ENCODE data around the gene OLAH. TPM values are rescaled to one million over a fixed set of nuclear protein-coding genes. Genes with fewer than 3 reads are reported as not detected.

Gene OLAH
- total and polyA plus RNA-seq, 2 experiments from 2014 or later = not detected

- Histone ChIP-seq H3K4me3 (no peak overlapping the region), H3K9ac (no peak overlapping the region), H3K36me3 (ENCODE audit: low read depth) (peaks cover 18% of the 10 kb centered on the region), H3K9me2 (ENCODE audit: insufficient read depth) (no peaks in the 10 kb centered on the region), H3K27ac (0 out of 2 replicates have a peak overlapping the region, but pooled peaks have one; percentile 36), H3K4me1 (ENCODE audit: insufficient read depth) (peaks cover 37% of the 10 kb centered on the region), H2AFZ (no peak overlapping the region), H3K4me2 (ENCODE audit: unreplicated experiment) (no peak overlapping the region), H3F3A (ENCODE audit: insufficient read depth) (peaks cover 32% of the 10 kb centered on the region), H3K79me2 (ENCODE audit: insufficient read depth) (no peaks in the 10 kb centered on the region; the same call in 1 of the 2 replicates), H4K20me1 (ENCODE audit: insufficient read depth) (no peaks in the 10 kb centered on the region), H3K9me3 (ENCODE audit: low read depth) (no peaks in the 10 kb centered on the region), H3K27me3 (replicated peaks; ENCODE audit: insufficient read depth) (no peaks in the 10 kb centered on the region)
- WGBS, 2 experiments (ENCODE audit: low coverage in 1 of 2, low lambda C conversion rate in 2 of 2, missing lambda C conversion rate in 2 of 2) = 93 to 96% methylated on average over 9 of the region's 9 CpGs
- DNase-seq = no peak
- in situ Hi-C loops (cut with MboI) = loop anchor here (25.0 kb wide), 1 partner anchor 610 kb away; no protein-coding TSS in a partner anchor
- TF ChIP-seq EZH2 (IDR thresholded peaks at IDR 0.05; ENCODE audit: insufficient read depth, poor library complexity, severe bottlenecking) (no peak), EZH2phosphoT487 (IDR thresholded peaks at IDR 0.05; ENCODE audit: insufficient read depth, low read depth) (no peak)
These were observed 78.8 kb downstream of the OLAH start for GRCh38 chr10:15122477-15123030.

Other genes starting within 250 kb of the OLAH start
- gene CDNF, start 205.9 kb upstream of the OLAH start, total RNA-seq (2014; rRNA removed; shearing (Covaris generic)) = 0.32 and 1.0 TPM in 2 replicates
- 1.0 and 1.3 TPM in 2 replicates for gene CDNF, start 205.9 kb upstream of the OLAH start, polyA plus RNA-seq (2016; fragmentation: Nextera tagmentation; extraction: Ambion mirVana)
- gene HSPA14, start 205.6 kb upstream of the OLAH start, total RNA-seq (2014; rRNA removed; shearing (Covaris generic)) = 14.9 and 15.6 TPM in 2 replicates
- gene HSPA14, start 205.6 kb upstream of the OLAH start, polyA plus RNA-seq (2016; fragmentation: Nextera tagmentation; extraction: Ambion mirVana) = 18.3 and 21.0 TPM in 2 replicates
- gene MSANTD7, start 205.6 kb upstream of the OLAH start, total RNA-seq (2014; rRNA removed; shearing (Covaris generic)) = 13.8 and 15.9 TPM in 2 replicates
- 7.2 and 7.4 TPM in 2 replicates for gene MSANTD7, start 205.6 kb upstream of the OLAH start, polyA plus RNA-seq (2016; fragmentation: Nextera tagmentation; extraction: Ambion mirVana)
- gene SUV39H2, start 165.1 kb upstream of the OLAH start, total RNA-seq (2014; rRNA removed; shearing (Covaris generic)) = 14.6 and 21.8 TPM in 2 replicates
- gene SUV39H2, start 165.1 kb upstream of the OLAH start, polyA plus RNA-seq (2016; fragmentation: Nextera tagmentation; extraction: Ambion mirVana) = 8.9 and 9.3 TPM in 2 replicates
- gene DCLRE1C, start 89.8 kb upstream of the OLAH start, total RNA-seq (2014; rRNA removed; shearing (Covaris generic)) = 7.5 and 8.2 TPM in 2 replicates
- 9.8 and 11.3 TPM in 2 replicates for gene DCLRE1C, start 89.8 kb upstream of the OLAH start, polyA plus RNA-seq (2016; fragmentation: Nextera tagmentation; extraction: Ambion mirVana)
- gene MEIG1, start 84.6 kb upstream of the OLAH start, total RNA-seq (2014; rRNA removed; shearing (Covaris generic)) = not detected in 2 replicates
- 0.33 and 0.43 TPM in 2 replicates for gene MEIG1, start 84.6 kb upstream of the OLAH start, polyA plus RNA-seq (2016; fragmentation: Nextera tagmentation; extraction: Ambion mirVana)
- 0.11 and 0.13 TPM in 2 replicates for gene ACBD7, start 44.8 kb downstream of the OLAH start, total RNA-seq (2014; rRNA removed; shearing (Covaris generic))
- gene ACBD7, start 44.8 kb downstream of the OLAH start, polyA plus RNA-seq (2016; fragmentation: Nextera tagmentation; extraction: Ambion mirVana) = not detected in 2 replicates
- 8.0 and 8.9 TPM in 2 replicates for gene RPP38, start 53.4 kb downstream of the OLAH start, total RNA-seq (2014; rRNA removed; shearing (Covaris generic))
- gene RPP38, start 53.4 kb downstream of the OLAH start, polyA plus RNA-seq (2016; fragmentation: Nextera tagmentation; extraction: Ambion mirVana) = 19.0 and 22.1 TPM in 2 replicates
- 28.6 and 35.9 TPM in 2 replicates for gene NMT2, start 124.8 kb downstream of the OLAH start, total RNA-seq (2014; rRNA removed; shearing (Covaris generic))
- 24.9 and 26.3 TPM in 2 replicates for gene NMT2, start 124.8 kb downstream of the OLAH start, polyA plus RNA-seq (2016; fragmentation: Nextera tagmentation; extraction: Ambion mirVana)

Data from GM23248 (cell line).